OCI-LY3 (cell line): ENCODE results near the gene RPS6KL1.

Experiments
- CTCF ChIP-seq: fragments of 200-600, 300-600 bp; sonication (generic); IDR thresholded peaks from 2 replicates; pipeline ENCODE4 v1.5.1; 2014; ENCODE audit warnings: antibody characterized with exemption, low read length, low read depth
- EZH2phosphoT487 ChIP-seq: fragments of 200-600 bp; shearing (Covaris generic); IDR thresholded peaks from 2 replicates; pipeline ENCODE4 v1.6.1; 2018; ENCODE audit warnings: antibody characterized with exemption, mixed run types, low read depth

- TF ChIP-seq EZH2phosphoT487 (no peak), CTCF (no peak)
These were observed 18.0 kb upstream of the RPS6KL1 start for GRCh38 chr14:74940956-74941565.
